Measurements from ENCODE around the gene TMEM183A.

DNA sequence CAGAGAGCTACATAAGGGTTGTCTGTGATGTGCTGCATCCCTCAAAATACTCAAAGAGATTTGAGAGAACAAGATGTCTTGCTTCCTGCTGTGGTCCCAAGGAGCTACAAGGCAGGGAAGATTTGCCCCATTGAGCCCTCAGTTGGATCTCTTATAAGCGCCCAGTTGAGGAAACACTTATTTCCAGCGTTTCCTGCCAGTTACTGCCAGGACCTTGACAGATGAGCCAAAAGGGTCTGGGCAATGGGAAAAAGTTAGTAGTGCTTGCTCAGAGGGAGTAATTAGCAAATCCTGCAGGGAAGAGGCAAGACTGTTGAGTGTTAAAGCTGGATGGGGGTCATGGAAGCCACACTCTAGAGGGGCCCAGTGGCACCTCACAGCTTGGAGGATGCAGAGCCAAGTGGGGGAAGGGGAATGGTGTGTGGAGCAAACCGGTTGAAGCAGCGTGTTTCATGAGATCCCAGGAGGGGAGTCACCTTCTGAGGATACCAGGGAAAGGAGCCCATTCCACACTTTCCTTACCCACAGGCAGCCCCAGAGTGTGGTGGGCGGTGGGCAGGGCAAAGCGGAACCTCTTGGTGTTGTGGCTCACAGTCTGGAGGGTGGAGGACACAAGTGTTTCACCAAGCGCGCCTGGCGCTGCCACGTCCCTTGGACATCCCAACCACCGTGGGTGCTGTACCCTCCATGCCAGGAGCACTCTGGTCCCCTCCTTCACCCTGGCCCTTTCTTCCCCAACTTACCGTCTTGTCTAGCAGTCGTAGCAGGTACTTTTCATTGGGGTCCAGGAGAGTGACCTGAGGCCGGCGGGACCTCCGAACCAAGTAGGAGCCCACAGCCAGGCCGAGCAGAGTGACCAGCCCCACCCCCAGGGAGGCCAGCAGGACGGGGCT is 40.9 kb upstream of the TMEM183A start:
- no peak for TF ChIP-seq EZH2phosphoT487 (IDR thresholded peaks at IDR 0.05; ENCODE audit: low read length)
- TF ChIP-seq, protein P1, sequence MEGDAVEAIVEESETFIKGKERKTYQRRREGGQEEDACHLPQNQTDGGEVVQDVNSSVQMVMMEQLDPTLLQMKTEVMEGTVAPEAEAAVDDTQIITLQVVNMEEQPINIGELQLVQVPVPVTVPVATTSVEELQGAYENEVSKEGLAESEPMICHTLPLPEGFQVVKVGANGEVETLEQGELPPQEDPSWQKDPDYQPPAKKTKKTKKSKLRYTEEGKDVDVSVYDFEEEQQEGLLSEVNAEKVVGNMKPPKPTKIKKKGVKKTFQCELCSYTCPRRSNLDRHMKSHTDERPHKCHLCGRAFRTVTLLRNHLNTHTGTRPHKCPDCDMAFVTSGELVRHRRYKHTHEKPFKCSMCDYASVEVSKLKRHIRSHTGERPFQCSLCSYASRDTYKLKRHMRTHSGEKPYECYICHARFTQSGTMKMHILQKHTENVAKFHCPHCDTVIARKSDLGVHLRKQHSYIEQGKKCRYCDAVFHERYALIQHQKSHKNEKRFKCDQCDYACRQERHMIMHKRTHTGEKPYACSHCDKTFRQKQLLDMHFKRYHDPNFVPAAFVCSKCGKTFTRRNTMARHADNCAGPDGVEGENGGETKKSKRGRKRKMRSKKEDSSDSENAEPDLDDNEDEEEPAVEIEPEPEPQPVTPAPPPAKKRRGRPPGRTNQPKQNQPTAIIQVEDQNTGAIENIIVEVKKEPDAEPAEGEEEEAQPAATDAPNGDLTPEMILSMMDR (IDR thresholded peaks at IDR 0.05; ENCODE audit: low read length), result no peak

Data from MM.1S (cell line).